Measurements from ENCODE around the gene KIF12. TPM values are rescaled to one million over a fixed set of nuclear protein-coding genes. Genes with fewer than 3 reads are reported as not detected.

The KIF12 gene
- total and polyA plus RNA-seq, 2 experiments from 2014 or later, result 4.2 to 4.3 TPM

- H3K4me3 Mint-ChIP-seq, result no peak overlapping the region
- peaks cover 14% of the 10 kb centered on the region for H3K27me3 Mint-ChIP-seq (ENCODE audit: insufficient read depth, low read depth, poor library complexity)
- Histone ChIP-seq H3K4me1 (ENCODE audit: insufficient read depth) (no peaks in the 10 kb centered on the region), H3K79me2 (replicated peaks; ENCODE audit: insufficient read depth) (no peaks in the 10 kb centered on the region), H2AFZ (no peak overlapping the region), H3K4me2 (no peak overlapping the region), H4K20me1 (replicated peaks; ENCODE audit: insufficient read depth) (no peaks in the 10 kb centered on the region), H3K9me2 (ENCODE audit: insufficient read depth) (no peaks in the 10 kb centered on the region), H3K27ac (ENCODE audit: low read depth) (no peak overlapping the region), H3K4me3 (no peak overlapping the region), H3F3A (replicated peaks; ENCODE audit: low read depth) (no peaks in the 10 kb centered on the region), H3K36me3 (ENCODE audit: insufficient read depth) (no peaks in the 10 kb centered on the region), H3K27me3 (ENCODE audit: insufficient read depth) (no peaks in the 10 kb centered on the region)
- ATAC-seq (no peak), DNase-seq (ENCODE audit: low spot score) (no peak)
- H3K27ac Mint-ChIP-seq, result no peak overlapping the region
- no peaks in the 10 kb centered on the region for H3K9me3 Mint-ChIP-seq
- no peaks in the 10 kb centered on the region for H3K4me1 Mint-ChIP-seq
- no peaks in the 10 kb centered on the region for H3K36me3 Mint-ChIP-seq (ENCODE audit: low read depth)
- TF ChIP-seq CTCF (conservative IDR thresholded peaks at IDR 0.05; ENCODE audit: low read depth in 2 of 2) (no peak), POLR2AphosphoS5 (IDR thresholded peaks at IDR 0.05; ENCODE audit: low read depth) (no peak), ZNF331 (CRISPR knock-in tag; IDR thresholded peaks at IDR 0.05; ENCODE audit: low read depth) (no peak), NANOG (IDR thresholded peaks at IDR 0.05; ENCODE audit: borderline replicate concordance) (no peak), CREB1 (CRISPR knock-in tag; IDR thresholded peaks at IDR 0.05; ENCODE audit: low read depth) (no peak), EZH2phosphoT487 (IDR thresholded peaks at IDR 0.05; ENCODE audit: unreplicated experiment) (no peak)
- TF ChIP-seq, protein P1, sequence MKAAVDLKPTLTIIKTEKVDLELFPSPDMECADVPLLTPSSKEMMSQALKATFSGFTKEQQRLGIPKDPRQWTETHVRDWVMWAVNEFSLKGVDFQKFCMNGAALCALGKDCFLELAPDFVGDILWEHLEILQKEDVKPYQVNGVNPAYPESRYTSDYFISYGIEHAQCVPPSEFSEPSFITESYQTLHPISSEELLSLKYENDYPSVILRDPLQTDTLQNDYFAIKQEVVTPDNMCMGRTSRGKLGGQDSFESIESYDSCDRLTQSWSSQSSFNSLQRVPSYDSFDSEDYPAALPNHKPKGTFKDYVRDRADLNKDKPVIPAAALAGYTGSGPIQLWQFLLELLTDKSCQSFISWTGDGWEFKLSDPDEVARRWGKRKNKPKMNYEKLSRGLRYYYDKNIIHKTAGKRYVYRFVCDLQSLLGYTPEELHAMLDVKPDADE (IDR thresholded peaks at IDR 0.05), result no peak
- TF ChIP-seq, protein P2, sequence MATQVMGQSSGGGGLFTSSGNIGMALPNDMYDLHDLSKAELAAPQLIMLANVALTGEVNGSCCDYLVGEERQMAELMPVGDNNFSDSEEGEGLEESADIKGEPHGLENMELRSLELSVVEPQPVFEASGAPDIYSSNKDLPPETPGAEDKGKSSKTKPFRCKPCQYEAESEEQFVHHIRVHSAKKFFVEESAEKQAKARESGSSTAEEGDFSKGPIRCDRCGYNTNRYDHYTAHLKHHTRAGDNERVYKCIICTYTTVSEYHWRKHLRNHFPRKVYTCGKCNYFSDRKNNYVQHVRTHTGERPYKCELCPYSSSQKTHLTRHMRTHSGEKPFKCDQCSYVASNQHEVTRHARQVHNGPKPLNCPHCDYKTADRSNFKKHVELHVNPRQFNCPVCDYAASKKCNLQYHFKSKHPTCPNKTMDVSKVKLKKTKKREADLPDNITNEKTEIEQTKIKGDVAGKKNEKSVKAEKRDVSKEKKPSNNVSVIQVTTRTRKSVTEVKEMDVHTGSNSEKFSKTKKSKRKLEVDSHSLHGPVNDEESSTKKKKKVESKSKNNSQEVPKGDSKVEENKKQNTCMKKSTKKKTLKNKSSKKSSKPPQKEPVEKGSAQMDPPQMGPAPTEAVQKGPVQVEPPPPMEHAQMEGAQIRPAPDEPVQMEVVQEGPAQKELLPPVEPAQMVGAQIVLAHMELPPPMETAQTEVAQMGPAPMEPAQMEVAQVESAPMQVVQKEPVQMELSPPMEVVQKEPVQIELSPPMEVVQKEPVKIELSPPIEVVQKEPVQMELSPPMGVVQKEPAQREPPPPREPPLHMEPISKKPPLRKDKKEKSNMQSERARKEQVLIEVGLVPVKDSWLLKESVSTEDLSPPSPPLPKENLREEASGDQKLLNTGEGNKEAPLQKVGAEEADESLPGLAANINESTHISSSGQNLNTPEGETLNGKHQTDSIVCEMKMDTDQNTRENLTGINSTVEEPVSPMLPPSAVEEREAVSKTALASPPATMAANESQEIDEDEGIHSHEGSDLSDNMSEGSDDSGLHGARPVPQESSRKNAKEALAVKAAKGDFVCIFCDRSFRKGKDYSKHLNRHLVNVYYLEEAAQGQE (IDR thresholded peaks at IDR 0.05; ENCODE audit: unreplicated experiment), result no peak
These were observed 10.4 kb downstream of the KIF12 start for GRCh38 chr9:114088571-114089170.

DNA sequence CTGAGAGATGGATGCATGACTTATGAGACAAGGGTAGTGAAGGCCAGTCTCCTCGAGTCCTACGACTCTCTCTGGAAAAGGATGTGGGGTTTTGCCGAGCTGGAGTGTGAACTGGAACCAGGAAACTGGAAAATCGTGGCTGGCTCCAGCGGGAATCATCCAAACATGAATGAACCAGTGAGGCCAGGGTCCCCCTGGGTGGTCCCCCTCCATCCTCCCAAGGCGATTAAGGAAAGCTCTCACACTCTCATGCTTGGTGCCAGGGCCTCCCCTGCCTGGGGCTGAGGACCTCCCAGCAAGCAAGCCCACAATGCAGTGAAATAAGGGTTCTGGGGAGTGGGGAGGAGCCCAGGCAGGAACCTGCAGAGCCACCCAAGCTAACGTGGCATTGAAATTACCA is 11.4 kb downstream of the KIF12 start:
- Mint-ChIP-seq H3K4me3 (no peak overlapping the region), H3K36me3 (ENCODE audit: low read depth) (no peaks in the 10 kb centered on the region), H3K27me3 (ENCODE audit: insufficient read depth, low read depth, poor library complexity) (peaks cover 10% of the 10 kb centered on the region), H3K9me3 (no peaks in the 10 kb centered on the region), H3K4me1 (no peaks in the 10 kb centered on the region), H3K27ac (no peak overlapping the region)
- Histone ChIP-seq H3K4me1 (ENCODE audit: insufficient read depth) (no peaks in the 10 kb centered on the region), H3K27me3 (ENCODE audit: insufficient read depth) (no peaks in the 10 kb centered on the region), H3K4me3 (no peak overlapping the region), H3F3A (replicated peaks; ENCODE audit: low read depth) (no peaks in the 10 kb centered on the region), H2AFZ (no peak overlapping the region), H3K4me2 (no peak overlapping the region), H3K27ac (ENCODE audit: low read depth) (no peak overlapping the region), H3K9me2 (ENCODE audit: insufficient read depth) (no peaks in the 10 kb centered on the region), H3K36me3 (ENCODE audit: insufficient read depth) (no peaks in the 10 kb centered on the region), H4K20me1 (replicated peaks; ENCODE audit: insufficient read depth) (no peaks in the 10 kb centered on the region), H3K79me2 (replicated peaks; ENCODE audit: insufficient read depth) (no peaks in the 10 kb centered on the region)
- DNase-seq (ENCODE audit: low spot score) (no peak), ATAC-seq (no peak)
- no peak for TF ChIP-seq POLR2AphosphoS5 (IDR thresholded peaks at IDR 0.05; ENCODE audit: low read depth)
- no peak for TF ChIP-seq EZH2 (IDR thresholded peaks at IDR 0.05; ENCODE audit: low read depth, unreplicated experiment)
- TF ChIP-seq EZH2phosphoT487 (IDR thresholded peaks at IDR 0.05; ENCODE audit: unreplicated experiment), result no peak
- TF ChIP-seq, protein P2 (IDR thresholded peaks at IDR 0.05; ENCODE audit: unreplicated experiment), result no peak
